ENCODE data around the gene MMP28.
A peak's percentile ranks its signal among the peaks of the same experiment; 100 is the strongest.

The MMP28 gene

DNA sequence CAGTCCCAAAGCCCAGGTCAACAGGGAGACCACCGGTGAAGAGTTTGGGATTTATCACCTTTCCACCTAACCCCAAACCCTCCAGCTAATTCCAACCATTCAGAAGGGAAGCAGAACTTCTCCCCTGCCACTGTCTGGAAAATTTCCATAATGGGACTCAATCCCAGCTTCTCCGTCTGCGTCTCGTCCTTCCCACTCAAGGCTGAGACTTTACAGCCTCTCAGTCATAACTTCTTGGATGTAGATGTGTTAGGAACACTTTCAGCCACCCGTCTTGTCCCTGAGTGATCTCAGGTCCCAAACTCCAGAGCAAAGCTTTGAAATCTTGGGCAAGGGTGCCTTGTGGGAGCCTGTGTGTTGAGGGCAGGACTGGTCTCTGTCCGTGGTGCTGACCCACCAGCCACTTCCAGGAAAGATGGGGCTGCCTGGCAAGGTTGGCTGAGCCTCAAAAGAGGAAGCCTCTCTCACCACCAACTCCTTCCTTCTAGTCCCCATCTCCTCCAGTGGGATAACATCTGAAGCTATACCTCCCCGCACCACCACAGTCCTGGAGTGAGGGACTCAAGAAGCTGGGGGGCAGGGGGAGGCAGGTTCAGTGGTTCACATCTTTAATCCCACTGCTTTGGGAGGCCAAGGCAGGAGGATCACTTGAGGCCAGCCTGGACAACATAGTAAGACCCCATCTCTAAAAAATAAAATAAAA lies 51.7 kb downstream of the MMP28 start:
- no peak for DNase-seq (ENCODE audit: low read depth)

GRCh38 chr17:35742896-35743477 lies 52.5 kb downstream of the MMP28 start:
- no peak for DNase-seq (ENCODE audit: low read depth)

DNA sequence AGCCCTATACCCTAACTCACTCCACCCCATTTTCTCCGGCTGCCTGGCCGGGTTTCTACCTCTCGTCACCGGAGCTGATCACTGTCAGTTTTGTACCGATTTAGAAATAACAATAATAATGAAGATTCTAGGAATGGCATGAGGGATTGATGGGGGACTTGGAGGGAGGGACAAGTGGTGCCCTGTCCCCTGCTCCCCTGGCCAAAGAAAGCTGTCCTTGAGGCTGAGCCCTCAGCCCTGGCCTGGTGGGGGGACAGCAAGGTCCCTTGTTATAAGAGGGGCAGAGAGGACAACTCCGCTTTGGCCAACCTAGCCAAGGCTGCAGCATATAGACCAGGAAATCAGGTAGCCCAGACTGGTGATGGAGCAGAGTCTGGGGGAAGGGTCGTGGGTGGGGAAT lies 52.9 kb downstream of the MMP28 start:
- no peak for DNase-seq (ENCODE audit: low read depth)

- DNase-seq (ENCODE audit: low read depth): no peak
These were observed 54.2 kb downstream of the MMP28 start for GRCh38 chr17:35740997-35741931.

DNA sequence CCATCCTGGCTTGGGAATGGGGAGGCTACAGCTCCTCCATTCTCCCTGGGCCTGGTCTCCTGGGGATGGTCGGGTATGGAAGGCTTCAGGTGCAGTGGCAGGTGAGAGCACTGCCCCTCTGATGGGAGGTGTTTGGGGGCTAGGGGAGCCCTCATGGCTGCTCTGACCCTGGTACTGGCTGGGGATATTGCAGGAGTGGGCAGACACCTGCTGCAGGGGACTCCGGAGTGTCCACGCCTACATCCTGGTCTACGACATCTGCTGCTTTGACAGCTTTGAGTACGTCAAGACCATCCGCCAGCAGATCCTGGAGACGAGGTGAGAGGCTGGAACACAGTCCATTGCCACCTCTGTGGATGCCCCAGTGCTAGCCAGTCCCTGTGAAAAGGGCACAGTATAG lies 55.2 kb downstream of the MMP28 start:
- no peak for DNase-seq (ENCODE audit: low read depth)

DNA sequence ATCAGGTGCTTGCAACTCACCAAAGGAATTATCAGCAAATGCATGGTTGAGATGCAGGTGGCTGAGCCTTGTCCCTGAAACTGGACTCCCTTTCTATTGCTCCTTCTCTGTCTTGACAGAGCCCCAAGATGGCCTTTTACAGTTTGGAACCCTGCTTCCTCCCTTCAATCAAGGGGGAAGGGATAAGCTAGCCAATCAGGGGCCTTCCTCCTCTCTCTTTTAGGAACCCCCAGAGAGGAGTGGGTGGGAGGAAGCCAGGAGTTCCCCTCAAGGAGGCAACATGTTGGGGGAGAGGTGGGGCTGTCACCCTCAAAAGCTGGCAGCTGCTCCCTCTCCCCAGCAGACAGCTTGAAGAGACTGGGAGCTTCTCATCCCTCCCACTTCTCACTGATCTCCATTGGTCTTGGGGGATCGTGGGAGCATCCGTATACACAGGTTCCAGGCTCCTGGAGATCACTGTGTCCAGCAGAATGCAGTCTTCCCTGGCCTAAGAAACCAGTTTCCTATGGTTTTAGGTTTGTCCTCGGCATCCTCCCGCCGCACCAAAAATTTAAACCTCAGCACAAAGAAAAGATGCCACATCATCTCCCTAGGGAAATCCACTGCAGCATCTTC lies 56.8 kb downstream of the MMP28 start:
- no peak for DNase-seq (ENCODE audit: low read depth)

- no peak for DNase-seq (ENCODE audit: low read depth)
These were observed 59.2 kb downstream of the MMP28 start for GRCh38 chr17:35736236-35736635.

GRCh38 chr17:35735036-35735805 lies 60.2 kb downstream of the MMP28 start:
- no peak for DNase-seq (ENCODE audit: low read depth)

- DNase-seq (ENCODE audit: low read depth): no peak
These were observed 61.0 kb downstream of the MMP28 start for GRCh38 chr17:35734396-35734795.

DNA sequence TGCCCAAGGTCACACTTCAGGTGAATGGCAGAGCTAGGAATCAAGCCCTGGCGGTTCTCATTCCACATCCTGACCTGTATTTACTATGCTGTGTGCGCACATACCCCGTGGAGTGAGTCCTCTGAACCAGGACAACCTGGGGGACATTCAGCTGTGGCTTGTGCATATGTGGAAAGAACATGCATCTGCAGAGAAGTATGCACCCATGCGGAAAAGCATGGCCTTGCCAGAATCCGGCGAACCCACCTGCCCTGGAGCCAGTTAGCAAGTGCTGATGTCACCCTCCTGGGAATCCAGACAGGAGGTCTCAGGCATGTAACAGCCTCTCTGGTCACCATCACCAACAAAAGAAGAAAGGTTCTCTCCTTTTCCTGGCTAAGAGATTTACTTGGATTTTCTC lies 62.1 kb downstream of the MMP28 start:
- DNase-seq (ENCODE audit: low read depth): no peak

- DNase-seq (ENCODE audit: low read depth): no peak
These were observed 62.7 kb downstream of the MMP28 start for GRCh38 chr17:35732806-35733136.

DNA sequence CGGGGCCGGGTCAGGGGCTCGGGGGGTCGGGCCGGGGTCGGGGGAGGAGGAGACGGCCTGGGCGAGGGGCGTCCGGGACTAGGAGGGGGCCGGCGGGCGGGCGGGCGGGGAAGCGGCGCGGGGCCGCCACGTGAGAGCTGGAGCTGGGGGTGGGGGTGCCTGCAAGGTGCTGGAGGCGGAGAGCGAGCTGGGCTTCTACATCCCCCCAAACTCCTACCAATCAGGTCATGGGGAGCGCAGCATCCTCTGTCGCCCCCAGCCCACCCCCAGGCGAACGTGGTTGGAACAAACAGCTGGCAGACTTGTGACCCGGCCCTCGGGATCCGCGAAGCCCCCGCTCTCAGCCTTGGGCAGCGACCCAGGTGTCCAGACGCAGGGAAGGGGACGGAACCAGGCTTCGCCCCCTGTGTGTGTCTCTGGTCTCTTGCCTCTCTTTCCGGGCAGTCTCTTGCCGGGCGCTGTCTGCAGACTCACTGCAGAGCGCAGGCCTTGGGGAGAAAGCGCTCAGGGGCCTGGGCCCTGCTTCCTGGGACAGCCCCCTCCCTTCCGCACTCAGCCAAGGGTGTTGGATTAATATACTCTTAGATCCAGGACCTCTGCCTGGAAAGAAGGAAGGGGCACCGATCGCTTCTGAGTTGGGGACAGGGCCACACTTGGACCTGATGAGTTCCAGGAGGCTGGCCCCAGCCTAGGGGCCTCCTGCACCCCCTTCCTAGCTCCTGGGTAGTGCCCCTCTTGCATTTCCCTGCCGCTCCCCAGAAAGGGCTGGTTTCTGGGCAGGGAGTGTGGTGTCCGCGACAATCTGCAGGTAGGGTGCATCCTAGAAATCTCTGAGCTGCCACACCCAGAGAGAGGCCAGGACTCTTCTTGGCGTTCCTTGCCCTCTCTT lies 63.3 kb downstream of the MMP28 start:
- DNase-seq (ENCODE audit: low read depth): no peak

- peak; percentile 7 for DNase-seq (ENCODE audit: low read depth)
These were observed 64.1 kb downstream of the MMP28 start, which contains the start of gene RASL10B for GRCh38 chr17:35731239-35731916. Gene RASL10B, plus strand, starts transcription at chr17:35731639. Its CDS starts 3,546 bp downstream, at chr17:35735185.

DNA sequence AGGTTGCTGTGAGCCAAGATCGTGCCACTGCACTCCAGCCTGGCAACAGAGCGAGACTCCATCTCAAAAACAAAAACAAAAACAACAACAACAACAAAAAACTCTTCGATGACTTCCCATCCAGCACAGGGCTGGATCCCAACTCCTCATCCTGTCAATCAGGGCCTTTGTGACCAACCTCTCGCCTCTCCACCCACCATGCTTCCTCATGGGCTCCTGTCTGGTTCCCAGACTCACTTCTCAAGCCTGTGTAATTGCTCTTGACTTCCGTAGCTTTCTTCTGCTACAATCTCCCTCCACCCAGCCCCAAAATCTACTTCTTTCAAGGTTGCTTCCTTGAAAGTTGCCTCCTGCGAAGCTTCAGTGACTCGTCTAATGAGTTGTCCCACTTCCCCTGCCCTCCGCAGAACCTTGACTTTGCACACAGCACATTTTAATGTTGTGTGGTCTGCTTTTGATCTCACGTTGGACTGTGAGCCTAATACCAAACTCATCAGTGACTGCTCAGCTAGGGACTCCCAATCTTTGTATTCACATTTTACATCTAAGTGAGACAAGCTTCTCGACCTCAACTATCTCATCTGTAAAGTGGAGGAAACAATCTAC lies 64.9 kb downstream of the MMP28 start:
- DNase-seq (ENCODE audit: low read depth): no peak

DNA sequence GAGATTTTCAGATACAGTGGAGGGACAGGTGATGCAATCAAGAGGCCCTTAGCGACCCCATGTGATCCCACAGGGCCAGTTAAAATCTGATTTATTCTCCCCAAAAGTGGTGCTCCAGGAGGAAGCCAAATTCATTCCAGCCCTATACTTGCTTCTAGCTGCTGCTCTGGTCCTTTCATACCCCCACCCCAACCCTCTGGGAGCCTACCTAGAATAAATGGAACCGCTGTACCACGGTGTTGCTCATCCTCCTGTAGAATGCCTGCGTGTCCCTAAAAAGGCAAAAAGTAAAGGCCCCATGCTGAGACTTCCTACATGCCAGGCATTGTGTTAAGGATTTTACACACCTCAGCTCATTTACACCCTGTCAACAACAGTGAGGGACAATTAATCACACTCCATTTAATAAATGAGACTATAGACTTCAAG lies 66.0 kb downstream of the MMP28 start:
- DNase-seq (ENCODE audit: low read depth): no peak

DNA sequence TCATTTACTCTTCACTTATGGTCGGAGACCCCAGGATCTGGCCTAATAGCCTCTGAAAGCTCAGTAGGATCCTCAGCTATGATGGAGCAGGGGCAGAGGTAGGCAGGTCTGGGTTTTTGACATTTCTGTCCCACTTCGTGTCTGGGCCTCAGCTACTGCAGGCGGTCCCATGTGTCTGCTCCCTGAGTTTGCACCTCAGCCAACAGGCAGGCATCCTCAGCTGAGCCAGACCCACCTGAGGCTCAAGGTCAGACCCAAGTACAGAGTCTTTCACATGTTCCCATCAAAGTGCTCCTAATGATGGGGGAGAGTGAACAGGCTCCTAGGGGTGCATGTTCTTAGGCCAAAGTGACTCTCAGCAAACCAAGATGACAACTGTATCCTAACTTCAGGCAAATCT lies 66.9 kb downstream of the MMP28 start:
- DNase-seq (ENCODE audit: low read depth): no peak

- DNase-seq (ENCODE audit: low read depth): no peak
These were observed 67.8 kb downstream of the MMP28 start for GRCh38 chr17:35727635-35728034.

- DNase-seq (ENCODE audit: low read depth): no peak
These were observed 68.4 kb downstream of the MMP28 start for GRCh38 chr17:35726953-35727460.

Data from stimulated activated CD8-positive, alpha-beta memory T cell treated with anti-CD3 and anti-CD28 coated beads, Interleukin-12 subunit alpha, Interleukin-12 subunit beta, amount 100 ng/mL, for 1 hour (primary cell).